ENCODE data around the gene RASGRF1.

Gene RASGRF1

DNA sequence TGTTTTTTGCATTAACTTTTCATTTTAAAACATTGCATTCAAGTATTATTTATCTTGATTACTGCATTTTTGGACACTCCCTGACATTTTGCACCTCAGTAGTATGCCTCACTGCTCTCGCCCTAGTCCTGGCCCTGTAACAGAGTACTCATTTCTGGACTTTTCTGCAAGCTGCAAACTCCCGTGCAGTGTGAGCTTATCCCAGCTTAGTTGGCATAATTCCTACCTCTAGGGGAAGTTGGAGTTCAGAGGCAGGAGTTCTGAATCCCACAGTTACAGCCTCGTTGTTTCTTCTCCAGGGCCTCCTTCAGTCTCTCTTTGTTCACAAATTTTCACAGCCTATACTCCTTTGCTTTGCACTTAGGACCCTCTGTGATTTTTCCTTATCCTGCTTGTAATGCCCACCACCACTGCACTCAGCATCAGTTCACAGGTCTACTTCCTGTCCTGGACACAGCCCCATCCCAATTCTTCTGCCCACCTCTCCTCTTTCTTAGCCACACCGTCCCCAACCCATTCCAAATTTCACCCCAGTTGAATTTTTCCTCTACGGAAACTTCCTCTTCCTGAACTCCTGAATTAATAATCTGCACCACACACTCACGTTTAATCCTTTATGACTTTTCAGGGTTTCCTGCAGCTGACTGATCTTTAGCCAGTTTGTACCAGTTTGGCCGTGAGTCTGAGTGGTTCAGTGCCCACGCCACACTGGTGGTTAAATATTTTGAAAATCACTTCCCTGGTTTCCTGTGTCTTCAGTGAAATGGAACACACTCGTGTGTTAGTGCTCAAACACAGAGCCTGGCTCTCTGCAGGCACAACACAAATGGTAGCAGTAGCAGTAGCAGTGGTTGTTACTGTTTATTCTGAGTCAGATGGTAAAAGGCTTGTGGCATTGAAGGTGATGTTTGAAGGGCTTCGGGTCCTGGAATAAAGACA is 139.4 kb downstream of the RASGRF1 start:
- no peak for DNase-seq

DNA sequence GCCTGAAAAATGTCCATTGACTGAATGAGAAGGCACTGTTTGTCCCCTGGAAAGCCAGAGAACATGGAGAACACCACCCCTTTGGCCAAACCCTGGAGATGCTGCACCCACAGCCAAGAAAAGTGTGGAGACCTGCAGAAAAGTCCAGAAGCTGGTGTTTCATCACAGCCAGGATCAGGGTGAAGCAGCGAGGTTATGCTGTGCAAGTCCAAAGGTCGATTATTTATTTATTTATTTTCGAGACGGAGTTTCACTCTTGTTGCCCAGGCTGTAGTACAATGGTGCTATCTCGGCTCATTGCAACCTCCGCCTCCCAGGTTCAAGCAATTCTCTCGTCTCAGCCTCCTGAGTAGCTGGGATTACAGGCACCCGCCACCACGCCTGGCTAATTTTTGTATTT is 140.2 kb downstream of the RASGRF1 start:
- no peak for DNase-seq

DNA sequence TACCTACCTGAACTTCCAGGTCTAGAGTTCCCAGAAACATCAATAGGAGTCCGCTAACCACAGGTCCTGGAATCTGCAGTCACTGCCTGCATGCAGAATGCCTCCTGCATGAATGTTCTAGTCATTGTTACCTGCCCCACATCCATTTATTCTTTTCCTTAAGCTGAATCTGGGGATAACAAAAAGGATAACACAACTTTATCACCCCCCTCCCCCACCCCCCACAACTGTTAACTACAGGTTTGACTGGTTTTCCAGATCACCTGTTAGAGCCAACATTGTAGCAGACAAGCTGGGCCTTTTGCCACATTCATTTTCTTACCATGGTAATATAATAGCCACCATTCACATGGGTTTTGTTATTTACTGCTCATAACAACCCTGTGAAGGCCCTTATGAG is 141.1 kb downstream of the RASGRF1 start:
- DNase-seq: no peak

DNA sequence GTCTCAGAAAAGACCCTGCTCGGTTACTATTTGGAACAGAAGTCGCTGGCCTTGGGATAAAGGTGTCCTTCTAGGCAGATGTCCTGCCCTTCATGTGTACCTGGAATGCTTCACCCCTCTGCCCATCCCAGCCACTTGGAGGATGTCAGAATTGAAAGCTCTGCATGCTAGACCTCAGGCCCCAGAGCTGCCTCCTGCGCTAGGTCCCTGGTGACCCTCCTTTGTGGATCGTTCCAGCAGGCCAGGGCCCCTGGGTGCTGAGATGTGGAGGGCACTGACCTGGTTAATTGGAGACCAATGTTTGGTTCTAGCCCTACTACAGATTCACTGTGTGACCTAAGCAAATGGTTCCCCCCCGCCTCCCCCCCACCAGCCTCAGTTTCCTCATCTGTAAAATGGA is 143.1 kb downstream of the RASGRF1 start:
- DNase-seq: no peak

DNA sequence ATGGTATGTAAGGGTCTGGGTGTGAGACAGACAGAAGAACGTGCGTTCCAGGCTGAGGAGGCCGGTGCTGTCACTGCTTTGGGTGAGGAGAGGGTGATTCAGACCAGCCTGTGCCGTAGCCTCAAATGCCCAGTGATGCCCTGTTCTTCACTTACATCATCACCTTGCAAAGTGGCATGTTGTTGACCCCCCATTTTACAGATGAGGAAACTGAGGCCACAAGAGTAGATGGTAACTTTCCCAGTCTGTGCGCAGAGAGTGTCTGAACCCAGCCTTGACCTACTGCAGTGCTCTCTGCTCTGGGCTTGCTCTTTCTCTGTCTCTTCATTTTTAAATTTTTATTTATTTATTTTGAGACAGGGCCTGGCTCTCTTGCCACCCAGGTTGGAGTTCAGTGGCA is 144.1 kb downstream of the RASGRF1 start:
- DNase-seq: no peak

DNA sequence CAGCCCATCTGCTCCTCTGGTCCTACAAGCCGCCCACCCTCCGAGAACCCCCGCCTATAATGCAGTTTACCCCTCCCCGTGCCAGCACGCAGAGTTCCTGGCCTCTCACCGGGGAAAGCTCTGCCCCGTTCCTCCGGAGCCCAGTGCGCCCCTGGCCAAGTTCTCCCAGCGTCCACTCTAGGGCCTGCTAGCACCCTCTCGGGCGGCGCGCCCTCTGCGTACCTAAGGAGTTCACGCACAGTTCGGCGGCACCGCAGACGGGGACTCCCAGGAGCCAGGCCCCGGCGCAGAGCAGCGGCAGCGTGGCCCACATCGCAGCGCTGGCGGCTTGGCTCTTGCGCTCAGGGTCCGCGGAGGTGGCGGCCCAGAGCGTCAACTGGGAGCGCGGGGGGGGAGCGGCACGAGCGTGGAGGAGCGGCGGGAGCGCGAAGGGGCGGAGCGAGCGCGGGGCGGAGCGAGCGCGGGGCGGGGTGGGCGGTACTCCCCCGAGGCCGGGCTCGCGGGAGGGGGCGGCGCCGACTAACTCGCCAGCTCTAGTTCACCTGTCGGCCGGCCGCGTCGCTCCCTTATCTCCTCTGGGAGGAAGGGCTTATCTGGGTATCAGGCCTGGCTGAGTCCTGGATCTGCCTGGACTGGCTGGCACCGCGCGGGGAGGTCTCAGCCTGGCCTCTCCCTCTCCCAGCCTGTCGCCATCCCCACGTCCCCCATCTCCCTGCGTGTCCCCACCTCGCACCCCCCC is 145.7 kb downstream of the RASGRF1 start, which contains the start of gene CTSH:
TSS of gene CTSH (minus strand) at position 378 of the 739 bp plus-strand sequence. CDS start at position 313, 65 bp downstream.
- DNase-seq: peak; percentile 53

DNA sequence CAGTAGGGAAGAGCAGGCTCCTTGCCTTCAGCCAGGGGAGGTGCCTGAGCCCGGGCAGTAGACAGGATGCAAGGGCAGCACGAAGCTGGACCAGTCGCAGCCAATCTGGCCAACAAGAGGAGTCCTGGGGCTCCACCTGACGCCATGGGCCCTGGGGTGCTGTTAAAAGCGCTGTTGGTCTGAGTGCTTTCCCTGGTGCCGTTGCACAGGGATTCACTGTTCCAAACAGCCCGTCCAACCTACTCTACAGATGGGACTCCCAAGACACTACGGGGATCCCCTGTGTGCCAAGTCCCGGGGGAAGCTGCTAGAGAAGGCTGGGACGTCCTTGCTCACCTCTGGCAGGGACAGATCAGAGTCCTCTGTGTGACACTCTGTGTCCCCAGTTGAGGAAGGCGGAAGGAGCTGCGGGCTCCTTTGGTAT is 146.4 kb downstream of the RASGRF1 start:
- no peak for DNase-seq

DNA sequence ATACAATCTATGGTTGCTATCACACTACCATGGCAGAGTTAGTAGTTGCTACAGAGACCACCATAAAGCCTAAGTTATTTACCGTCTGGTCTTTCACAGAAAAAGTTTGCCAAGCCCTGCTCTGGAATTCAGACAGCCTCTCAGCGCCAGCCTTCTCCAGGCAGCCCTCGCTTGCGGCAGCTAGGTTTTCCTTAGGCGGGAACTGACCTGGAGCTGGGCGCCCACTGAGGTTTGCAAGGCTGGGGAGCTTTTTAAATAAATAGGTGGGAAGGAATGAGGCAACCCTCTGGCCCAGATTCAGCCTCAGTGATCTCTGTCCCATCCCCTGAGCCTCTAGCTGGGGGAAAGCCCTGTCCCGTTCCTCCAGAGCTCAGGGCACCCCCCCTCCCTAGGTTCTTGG is 146.9 kb downstream of the RASGRF1 start:
- DNase-seq: no peak

DNA sequence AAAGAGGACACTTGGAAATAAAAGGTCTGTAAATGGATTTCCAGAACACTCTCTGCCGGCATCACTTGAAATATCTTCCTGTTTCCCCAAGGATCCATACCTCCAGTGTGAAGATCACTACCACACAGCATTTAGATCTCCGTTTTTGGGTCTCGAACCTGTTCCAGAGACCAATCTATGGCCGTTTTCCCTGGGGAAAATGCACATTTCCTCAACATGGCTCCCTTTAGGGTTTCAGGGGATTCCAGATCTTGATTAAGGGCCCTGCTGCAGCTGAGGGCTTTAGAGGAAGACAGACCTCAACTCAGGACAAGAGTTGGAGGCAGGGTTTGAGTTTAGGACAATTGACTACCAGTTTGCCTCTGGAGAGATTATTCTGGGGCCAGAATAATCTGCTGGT is 147.8 kb downstream of the RASGRF1 start:
- DNase-seq: no peak

DNA sequence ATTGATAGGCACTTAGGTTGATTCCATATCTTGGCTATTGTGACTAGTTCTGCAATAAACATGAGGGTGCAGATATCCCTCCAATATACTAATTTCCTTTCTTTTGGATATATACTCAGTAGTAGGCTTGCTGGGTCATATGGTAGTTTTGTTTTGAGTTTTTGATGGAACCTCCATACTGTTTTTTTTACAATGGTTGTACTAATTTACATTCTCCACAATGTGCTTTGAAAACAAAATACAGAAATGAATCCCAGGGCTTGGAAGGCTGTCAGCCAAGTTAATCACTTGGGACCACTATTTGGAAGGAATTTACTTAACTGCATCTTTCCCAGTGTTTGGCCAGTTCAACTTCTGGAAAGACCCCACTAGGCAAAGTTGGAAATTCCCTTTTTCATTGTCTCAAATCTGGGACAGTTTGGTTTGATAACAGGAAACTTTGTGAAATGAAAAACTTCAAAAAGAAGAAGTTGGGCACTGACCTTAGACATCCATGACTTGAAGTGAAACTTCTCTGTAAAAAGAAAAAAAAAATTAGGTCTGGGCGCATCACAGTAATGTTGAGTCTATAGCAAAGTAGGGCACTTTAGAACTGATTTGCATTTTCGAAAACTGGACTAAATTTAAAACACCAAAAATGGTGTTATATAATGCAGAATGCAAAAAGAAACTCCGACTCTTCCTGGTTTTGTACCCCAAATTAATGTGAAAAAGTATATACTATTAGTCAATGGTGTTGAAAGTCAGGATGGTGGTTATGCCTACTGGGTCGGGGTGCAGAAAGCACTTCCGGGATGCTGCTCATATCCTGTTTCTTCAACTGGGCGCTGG is 151.7 kb downstream of the RASGRF1 start:
- no peak for DNase-seq

DNA sequence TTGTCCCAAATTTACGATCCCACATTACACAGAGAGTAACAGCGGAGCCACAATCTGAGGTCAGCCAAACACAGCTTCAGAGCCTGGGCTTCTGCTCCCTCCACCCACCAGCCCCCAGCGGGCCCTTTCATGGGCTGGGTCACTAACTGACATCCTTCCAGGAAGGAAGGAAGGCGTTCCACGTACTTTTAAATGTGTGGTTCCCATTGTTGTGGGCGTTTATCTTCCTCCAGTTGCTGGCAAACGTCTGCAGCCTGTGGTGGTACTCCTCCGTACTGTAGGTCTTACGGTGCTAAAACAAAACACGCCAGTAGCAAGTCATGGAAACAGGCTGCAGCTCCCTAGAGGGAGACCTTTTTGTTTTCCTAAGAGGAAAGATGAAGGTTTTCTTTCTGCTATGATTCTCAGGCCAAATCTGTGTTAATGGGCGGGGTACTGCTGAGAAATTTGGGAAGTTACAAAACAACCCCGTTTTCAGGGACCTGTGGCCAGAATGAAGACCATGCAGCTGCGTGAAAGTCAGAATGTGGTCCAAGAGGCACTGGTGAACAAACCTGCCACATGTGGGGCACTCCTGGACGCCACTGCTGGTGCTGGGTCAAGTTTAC is 153.3 kb downstream of the RASGRF1 start:
- DNase-seq: no peak

DNA sequence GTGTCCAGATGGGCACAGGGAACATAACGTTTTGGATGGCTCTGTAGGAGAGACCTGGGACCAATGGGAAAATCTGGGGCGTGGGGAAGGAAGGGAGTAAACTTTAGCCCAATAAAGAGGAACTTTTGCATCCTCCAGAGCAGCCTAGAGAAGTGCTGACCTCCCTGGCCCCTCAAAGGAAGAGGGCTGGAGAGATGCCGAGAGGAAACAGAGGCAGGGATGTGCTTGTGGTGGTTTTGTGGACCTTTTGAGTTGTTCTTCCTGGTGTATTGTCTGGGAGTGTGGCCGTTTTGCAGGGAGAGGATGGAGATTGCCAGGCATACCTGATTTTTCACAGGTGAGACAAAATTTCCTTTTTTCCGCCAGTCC is 155.9 kb downstream of the RASGRF1 start:
- DNase-seq: no peak

DNA sequence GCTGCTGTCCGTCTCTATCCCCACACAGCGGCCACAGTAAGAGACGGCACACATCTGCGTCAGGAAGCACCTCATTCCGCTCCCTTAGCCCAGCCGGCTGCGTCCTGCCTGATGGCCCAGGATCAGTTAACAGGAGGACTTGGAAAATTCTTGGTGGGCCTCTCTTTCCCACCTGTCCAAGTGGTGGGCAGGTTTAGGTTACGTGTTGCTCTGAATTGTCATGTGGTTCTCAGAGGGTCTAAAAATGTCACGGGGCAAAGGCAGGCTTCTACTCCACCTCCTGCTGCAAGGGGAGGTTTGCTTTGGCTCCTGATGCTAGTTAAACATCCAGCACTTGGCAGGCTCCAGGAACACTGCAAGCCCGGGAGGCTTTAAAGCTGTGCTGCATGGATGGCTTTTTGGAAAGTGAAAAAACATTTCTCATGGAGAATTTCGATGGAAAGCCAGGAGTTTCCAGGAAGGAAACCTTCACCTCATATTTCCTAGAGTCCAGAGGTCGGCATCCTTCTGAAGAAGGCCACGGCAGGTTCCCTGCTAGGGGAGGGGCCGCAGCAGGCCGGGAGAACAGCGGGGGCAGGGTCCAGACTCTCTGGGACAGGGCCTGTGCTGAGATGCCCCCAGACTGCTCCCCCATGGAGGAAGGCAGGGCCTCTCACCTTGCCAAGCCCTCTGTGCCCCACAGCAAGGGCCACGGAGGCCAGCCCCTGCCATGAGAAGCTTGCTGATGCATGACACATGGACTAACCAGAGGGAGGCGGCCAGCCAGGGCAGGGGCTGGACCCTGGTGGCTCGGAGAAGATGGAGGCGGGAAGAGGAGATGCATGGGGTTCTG is 156.5 kb downstream of the RASGRF1 start:
- no peak for DNase-seq

DNA sequence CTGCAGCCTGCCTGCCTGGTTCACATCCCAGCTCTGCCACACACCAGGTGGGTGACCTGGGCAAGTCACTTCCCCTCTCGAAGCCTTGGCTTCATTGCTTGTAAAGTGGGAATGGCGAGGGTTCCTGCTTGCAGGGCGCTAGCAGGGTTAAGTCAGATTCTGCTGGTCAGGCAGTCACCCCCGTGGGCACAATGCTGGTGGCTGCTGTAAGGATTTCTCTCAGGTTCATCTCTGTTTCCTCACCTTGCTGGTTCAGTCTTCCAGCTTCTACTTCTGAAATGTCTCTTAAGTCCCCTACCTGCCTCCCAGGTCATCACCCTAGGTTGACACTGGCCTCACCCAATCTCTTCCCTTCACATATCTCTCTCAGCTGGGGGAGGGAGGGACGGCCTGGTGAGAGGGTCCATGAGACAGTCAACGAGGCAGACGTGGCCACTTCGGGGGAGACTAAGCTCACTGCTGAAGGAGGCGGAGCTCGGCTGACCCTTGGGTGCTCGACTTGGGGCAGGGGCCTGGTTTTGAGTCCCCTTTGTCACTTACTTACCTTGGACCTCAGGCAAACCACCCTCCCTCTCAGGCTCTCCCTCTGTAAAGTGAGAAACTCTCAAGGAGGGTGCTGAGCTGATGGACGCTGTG is 157.3 kb downstream of the RASGRF1 start:
- no peak for DNase-seq

DNA sequence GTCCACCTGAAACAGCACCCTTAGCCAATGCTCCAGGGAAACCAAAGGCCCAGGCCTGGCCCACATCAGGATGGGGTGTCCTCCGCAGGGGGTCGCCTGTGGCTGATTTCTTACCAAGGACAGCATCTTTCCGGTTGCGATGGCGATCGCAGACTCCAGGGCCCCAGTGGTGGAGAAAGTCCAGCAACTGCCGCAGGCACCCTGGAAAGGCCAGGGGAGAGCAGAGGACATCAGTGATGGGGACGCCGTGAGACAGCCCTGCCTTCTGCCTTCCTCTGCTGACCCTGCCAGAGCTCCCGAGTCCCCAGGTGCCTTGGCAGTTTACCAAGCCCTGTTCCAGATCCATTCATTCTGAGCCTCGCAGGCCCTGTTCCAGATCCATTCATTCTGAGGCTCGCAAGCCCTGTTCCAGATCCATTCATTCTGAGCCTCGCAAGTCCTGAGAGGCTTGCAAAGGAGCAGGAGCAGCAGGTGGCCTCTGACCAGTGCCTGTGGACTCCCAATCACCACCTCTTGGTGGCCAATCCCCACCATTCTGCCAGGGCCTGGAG is 158.2 kb downstream of the RASGRF1 start:
- DNase-seq: no peak

DNA sequence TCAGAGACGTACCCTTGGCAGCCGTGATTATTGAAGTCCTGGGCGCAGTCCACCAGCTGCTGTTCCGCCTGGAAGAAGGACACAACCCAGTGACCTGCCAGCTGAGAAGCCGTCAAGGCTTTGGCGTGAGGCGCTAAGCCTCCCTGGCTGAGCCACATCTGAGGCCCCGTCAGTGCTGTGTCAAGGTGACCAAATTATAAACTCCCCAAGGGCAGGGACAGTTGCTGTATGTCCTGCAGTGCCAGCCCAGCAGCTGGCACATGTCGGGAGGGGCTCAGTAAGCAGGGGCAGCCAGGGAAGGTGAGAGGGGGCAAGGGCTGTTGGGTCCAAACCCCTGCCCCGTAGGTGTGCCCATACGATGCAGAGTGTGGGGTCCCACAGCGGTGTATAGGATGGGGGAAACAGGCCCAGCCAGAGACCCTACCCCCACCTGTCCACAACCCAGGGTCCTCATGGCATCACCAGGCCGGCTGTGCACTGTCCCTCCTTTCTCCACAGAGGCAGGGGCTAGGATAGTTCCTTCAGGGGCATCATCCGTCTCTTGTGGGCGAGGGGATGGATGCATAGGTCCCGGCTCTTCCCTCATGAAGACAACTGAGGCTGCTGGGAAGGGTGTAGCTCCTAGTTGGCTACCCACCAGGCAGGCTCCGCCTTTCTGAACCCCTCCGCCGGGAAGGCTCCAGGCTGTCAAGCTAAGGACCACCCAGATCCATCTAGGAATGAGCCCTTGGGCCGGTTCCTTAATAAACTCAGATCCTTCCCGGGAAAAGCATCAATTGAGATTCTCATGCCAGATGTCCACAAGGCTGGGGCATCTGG is 158.9 kb downstream of the RASGRF1 start:
- no peak for DNase-seq

DNA sequence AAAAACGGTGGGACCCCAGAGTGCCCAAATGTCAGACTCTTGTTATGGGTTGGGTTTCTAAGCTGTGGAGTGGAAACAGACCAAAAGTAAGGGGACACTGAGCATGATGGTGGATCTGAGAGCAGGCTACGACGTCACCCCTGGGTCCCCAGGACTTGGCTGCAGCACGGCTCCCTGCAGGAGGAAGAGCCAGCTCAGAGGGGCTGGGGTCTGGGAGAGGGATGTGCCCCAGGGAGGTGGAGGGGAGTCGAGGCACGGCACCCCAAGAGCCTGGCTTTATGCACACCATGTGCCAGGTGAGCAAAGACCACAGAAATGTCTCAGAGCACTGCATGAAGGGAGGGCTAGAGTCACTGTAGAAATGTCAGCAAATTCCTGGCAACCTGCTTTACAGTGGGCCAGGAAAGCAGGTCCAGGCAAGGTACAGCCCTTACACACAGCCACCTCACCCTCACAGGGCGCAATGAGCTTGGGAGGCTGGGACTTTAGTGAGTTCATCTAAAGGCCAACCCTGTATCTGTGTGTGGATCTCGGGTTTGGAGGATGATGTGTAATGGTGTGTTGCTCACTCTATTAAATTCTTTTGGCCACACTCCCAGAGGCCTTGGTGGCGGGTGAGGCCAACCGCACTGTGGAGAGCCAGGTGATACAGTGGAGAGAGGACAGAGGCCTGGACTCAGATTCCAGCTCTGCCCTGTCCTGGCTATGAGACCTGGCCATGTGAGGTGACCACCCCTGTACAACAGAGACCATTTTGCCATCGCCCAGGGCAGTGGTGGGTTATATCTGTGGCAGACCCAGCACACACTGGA is 159.8 kb downstream of the RASGRF1 start:
- DNase-seq: no peak

DNA sequence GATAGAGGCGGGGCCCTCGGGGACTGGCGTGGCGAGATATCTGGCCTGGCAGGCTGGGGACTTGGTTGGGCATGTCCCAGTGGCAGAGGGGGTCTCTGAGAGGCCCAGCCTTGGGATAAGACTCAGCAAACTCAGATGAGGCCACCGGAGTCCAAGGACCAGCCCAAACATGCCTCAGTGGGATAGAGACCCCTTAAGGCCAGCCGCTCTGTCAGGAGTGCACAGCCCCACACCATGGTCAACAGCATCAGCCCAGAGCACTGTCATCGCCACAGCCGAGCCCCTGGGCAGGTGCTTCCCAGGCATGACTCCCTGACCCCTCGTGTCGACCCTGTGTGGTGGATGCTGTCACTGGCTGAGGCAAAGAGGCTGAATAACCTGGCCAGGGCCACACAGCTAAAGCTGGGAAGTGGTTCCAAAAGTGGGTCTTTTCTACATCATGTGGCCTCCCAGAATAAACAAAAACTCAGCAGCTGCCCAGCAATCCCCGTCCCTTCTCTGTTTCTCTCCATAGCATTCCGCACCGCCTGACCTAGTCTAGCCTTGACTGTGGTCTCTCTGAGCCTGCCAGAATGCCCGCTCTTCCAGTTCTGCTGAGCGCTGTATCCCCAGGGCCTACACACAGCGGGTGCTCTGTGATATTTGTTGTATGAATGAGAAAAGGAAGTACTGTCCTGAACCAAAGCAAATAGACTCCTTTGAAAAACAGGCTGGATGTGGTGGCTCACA is 160.9 kb downstream of the RASGRF1 start:
- no peak for DNase-seq

Measured in NCI-H1105 treated with DMSO at 0.1 percent for 48 hours (cell line).